GM12865 (cell line): Measurements from ENCODE around the gene ZMYM2.

ENCODE experiments used
- DNase-seq: peaks from one replicate; pipeline ENCODE4 v3.0.0; 2010; ENCODE audit warnings: low read depth
- H3K4me3 ChIP-seq: 2 replicates; pipeline ENCODE4 v1.5.1; 2011; ENCODE audit warnings: mild to moderate bottlenecking, low read depth, low read length, control low read depth
- CTCF ChIP-seq: IDR thresholded peaks from 2 replicates; pipeline ENCODE4 v1.5.1; 2011; ENCODE audit warnings: low read length, control low read depth, low read depth, inconsistent platforms; ENCODE audit not compliant: insufficient read depth; ENCODE audit errors: missing control alignments

The ZMYM2 gene

DNA sequence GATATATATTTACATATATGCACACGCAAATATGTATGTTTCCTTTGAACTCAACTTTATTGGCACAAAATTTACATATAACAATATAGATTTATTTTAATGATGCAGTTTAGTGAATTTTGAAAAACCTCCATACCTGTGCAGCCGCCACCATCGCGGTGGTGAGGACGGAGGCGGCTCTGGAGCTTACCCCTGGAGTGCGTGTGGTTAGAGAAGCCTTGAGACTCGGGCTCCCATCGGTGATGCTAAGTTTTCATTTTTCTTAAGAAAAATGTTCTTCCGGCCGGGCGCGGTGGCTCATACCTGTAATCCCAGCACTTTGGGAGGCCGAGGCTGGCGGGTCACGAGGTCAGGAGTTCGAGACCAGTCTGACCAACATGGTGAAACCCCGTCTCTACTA is 170.5 kb downstream of the ZMYM2 start:
- no peak overlapping the region for H3K4me3 ChIP-seq
- DNase-seq: no peak
- no peak for TF ChIP-seq CTCF

DNA sequence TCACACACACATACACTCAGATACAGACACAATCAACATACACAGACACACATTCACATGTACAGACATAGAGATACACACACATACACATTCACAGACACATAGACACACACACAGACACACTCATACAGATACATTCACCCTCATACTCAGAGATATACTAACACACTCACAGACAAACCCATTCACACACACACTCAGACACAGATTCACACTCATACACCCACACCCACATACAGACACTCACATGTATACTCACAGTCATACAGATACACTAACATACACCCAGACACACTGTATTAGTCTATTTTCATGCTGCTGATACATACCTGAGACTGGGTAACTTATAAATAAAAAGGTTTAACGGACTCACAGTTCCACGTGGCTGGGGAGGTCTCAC is 171.5 kb downstream of the ZMYM2 start:
- TF ChIP-seq CTCF: no peak
- H3K4me3 ChIP-seq: no peak overlapping the region
- DNase-seq: no peak

GRCh38 chr13:20130652-20131051 is 172.1 kb downstream of the ZMYM2 start:
- no peak overlapping the region for H3K4me3 ChIP-seq
- no peak for TF ChIP-seq CTCF
- DNase-seq: no peak

GRCh38 chr13:20131057-20131832 is 172.7 kb downstream of the ZMYM2 start:
- TF ChIP-seq CTCF: no peak
- H3K4me3 ChIP-seq: no peak overlapping the region
- DNase-seq: no peak

DNA sequence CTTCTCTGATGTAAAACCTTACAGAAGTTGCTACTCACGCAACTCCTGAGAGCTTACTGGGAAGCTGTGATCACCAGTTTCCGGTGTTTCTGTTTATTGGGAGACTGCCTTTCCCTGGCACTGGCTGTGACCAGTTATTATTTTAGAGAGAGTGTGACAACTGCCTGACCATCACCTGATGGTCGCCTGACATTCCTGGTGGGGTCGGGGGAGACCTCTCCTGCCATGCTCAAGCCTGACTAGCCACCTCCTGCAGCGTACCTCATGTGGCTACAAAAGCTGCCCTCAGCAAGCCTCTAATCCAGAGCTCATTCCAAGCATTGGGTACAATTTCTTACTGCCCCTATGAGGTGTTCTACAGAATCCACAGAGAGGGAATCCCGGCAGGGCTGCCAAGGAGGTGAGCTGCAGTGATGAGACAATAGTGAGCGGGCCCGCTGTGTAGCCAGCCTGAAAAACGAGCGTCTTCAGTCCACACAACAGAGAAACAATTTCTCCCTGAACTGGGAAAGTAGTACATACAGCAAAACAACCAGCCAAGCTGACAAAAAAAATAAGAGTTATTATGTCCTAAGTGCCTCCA is 173.6 kb downstream of the ZMYM2 start:
- H3K4me3 ChIP-seq: no peak overlapping the region
- no peak for DNase-seq
- TF ChIP-seq CTCF: no peak

- no peak for TF ChIP-seq CTCF
- no peak overlapping the region for H3K4me3 ChIP-seq
- DNase-seq: no peak
Observed at GRCh38 chr13:20134732-20135131, 176.2 kb downstream of the ZMYM2 start.
